Uterus (tissue), 2 donors: ENCODE results near the gene AUP1.

Experiments
- CTCF ChIP-seq, 4 experiments: fragments of 200-600 bp in 2 of 4; fragments of 450-650 bp in 2 of 4; sonication (generic) in 2 of 4; IDR thresholded peaks; one replicate each; pipeline ENCODE4 v1.5.1; 2016 to 2019; ENCODE audit warnings: antibody characterized with exemption in 4 of 4, mild to moderate bottlenecking in 2 of 4, moderate library complexity in 1 of 4
- POLR2A ChIP-seq, 2 donors: fragments of 450-650 bp; IDR thresholded peaks; one replicate each; pipeline ENCODE4 v1.6.1; 2016; ENCODE audit warnings: antibody characterized with exemption in 2 of 2, mild to moderate bottlenecking in 1 of 2, moderate library complexity in 1 of 2

GRCh38 chr2:74560591-74560990 is 31.1 kb upstream of the AUP1 start:
- TF ChIP-seq CTCF (IDR thresholded peaks at IDR 0.05), result no peak
- TF ChIP-seq POLR2A (IDR thresholded peaks at IDR 0.05), result no peak
